AG09319 (cell line): ENCODE data around the gene TTR.

ENCODE experiments used
- DNase-seq: peaks from one replicate; pipeline ENCODE4 v3.0.0-alpha.2; 2010; ENCODE audit warnings: low read depth; ENCODE audit errors: extremely low read depth
- TF ChIP-seq, protein P1 (sequence below): IDR thresholded peaks from 2 replicates; pipeline ENCODE4 v1.5.1; 2011; ENCODE audit warnings: low read depth, mild to moderate bottlenecking, inconsistent platforms, low read length, moderate library complexity

Gene TTR

DNA sequence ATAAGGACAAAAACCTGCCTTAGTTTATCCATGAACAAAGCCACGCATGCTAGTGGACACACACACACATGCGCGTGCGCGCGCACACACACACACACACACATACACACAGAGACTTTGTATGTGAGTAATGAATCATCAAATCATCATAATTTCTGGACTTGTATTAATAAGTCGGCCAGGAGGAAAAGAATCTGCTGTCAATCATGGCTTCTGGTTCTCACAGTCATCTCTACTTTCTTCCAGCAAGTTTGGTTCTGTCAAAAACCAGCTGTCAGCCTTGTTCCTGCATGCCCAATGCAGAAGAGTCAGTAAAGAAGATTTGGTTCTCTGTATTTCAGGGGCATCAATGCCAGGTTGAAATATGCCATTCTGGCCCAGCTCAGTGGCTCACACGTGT is 1.1 kb upstream of the TTR start:
- DNase-seq = no peak
- TF ChIP-seq, protein P1, sequence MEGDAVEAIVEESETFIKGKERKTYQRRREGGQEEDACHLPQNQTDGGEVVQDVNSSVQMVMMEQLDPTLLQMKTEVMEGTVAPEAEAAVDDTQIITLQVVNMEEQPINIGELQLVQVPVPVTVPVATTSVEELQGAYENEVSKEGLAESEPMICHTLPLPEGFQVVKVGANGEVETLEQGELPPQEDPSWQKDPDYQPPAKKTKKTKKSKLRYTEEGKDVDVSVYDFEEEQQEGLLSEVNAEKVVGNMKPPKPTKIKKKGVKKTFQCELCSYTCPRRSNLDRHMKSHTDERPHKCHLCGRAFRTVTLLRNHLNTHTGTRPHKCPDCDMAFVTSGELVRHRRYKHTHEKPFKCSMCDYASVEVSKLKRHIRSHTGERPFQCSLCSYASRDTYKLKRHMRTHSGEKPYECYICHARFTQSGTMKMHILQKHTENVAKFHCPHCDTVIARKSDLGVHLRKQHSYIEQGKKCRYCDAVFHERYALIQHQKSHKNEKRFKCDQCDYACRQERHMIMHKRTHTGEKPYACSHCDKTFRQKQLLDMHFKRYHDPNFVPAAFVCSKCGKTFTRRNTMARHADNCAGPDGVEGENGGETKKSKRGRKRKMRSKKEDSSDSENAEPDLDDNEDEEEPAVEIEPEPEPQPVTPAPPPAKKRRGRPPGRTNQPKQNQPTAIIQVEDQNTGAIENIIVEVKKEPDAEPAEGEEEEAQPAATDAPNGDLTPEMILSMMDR = no peak

DNA sequence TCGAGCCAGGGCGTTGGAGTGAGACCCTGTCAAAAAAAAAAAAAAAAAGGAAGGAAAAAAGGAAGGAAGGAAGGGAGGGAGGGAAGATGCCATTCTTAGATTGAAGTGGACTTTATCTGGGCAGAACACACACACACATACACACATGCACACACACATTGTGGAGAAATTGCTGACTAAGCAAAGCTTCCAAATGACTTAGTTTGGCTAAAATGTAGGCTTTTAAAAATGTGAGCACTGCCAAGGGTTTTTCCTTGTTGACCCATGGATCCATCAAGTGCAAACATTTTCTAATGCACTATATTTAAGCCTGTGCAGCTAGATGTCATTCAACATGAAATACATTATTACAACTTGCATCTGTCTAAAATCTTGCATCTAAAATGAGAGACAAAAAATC is 564 bp upstream of the TTR start:
- DNase-seq = no peak
- TF ChIP-seq, protein P1 = no peak

DNA sequence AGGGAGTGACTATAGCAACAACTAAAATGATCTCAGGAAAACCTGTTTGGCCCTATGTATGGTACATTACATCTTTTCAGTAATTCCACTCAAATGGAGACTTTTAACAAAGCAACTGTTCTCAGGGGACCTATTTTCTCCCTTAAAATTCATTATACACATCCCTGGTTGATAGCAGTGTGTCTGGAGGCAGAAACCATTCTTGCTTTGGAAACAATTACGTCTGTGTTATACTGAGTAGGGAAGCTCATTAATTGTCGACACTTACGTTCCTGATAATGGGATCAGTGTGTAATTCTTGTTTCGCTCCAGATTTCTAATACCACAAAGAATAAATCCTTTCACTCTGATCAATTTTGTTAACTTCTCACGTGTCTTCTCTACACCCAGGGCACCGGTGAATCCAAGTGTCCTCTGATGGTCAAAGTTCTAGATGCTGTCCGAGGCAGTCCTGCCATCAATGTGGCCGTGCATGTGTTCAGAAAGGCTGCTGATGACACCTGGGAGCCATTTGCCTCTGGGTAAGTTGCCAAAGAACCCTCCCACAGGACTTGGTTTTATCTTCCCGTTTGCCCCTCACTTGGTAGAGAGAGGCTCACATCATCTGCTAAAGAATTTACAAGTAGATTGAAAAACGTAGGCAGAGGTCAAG is 955 bp downstream of the TTR start:
- no peak for DNase-seq
- TF ChIP-seq, protein P1 = no peak

DNA sequence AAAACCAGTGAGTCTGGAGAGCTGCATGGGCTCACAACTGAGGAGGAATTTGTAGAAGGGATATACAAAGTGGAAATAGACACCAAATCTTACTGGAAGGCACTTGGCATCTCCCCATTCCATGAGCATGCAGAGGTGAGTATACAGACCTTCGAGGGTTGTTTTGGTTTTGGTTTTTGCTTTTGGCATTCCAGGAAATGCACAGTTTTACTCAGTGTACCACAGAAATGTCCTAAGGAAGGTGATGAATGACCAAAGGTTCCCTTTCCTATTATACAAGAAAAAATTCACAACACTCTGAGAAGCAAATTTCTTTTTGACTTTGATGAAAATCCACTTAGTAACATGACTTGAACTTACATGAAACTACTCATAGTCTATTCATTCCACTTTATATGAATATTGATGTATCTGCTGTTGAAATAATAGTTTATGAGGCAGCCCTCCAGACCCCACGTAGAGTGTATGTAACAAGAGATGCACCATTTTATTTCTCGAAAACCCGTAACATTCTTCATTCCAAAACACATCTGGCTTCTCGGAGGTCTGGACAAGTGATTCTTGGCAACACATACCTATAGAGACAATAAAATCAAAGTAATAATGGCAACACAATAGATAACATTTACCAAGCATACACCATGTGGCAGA is 3.6 kb downstream of the TTR start:
- TF ChIP-seq, protein P1 = no peak
- no peak for DNase-seq

DNA sequence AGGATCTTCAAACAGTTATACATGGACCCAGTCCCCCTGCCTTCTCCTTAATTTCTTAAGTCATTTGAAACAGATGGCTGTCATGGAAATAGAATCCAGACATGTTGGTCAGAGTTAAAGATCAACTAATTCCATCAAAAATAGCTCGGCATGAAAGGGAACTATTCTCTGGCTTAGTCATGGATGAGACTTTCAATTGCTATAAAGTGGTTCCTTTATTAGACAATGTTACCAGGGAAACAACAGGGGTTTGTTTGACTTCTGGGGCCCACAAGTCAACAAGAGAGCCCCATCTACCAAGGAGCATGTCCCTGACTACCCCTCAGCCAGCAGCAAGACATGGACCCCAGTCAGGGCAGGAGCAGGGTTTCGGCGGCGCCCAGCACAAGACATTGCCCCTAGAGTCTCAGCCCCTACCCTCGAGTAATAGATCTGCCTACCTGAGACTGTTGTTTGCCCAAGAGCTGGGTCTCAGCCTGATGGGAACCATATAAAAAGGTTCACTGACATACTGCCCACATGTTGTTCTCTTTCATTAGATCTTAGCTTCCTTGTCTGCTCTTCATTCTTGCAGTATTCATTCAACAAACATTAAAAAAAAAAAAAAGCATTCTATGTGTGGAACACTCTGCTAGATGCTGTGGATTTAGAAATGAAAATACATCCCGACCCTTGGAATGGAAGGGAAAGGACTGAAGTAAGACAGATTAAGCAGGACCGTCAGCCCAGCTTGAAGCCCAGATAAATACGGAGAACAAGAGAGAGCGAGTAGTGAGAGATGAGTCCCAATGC is 4.6 kb downstream of the TTR start:
- DNase-seq = no peak
- TF ChIP-seq, protein P1 = no peak

DNA sequence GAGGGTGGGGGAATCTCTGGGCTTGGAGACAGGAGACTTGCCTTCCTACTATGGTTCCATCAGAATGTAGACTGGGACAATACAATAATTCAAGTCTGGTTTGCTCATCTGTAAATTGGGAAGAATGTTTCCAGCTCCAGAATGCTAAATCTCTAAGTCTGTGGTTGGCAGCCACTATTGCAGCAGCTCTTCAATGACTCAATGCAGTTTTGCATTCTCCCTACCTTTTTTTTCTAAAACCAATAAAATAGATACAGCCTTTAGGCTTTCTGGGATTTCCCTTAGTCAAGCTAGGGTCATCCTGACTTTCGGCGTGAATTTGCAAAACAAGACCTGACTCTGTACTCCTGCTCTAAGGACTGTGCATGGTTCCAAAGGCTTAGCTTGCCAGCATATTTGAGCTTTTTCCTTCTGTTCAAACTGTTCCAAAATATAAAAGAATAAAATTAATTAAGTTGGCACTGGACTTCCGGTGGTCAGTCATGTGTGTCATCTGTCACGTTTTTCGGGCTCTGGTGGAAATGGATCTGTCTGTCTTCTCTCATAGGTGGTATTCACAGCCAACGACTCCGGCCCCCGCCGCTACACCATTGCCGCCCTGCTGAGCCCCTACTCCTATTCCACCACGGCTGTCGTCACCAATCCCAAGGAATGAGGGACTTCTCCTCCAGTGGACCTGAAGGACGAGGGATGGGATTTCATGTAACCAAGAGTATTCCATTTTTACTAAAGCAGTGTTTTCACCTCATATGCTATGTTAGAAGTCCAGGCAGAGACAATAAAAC is 6.5 kb downstream of the TTR start:
- TF ChIP-seq, protein P1 = no peak

DNA sequence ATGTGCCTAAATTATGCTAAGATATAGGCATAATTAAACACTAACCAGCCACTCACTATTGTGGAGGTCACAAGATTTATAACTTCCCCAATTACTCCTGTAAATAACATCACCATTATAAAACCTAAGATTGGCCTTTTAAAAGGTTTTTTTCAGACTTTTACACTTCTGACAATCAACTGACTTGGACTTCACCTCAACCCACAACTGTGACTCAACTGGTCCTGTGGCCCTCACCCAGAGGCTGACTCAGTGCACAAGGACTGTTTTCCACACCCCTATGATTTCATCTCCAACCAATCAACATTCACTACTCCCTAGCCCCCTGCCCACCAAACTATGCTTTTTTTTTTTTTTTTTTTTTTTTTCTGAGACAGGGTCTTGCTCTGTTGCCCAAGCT is 11.6 kb downstream of the TTR start:
- no peak for DNase-seq
- TF ChIP-seq, protein P1 = no peak

More for the DNA sequence above, 6.5 kb downstream of the TTR start:
- DNase-seq = no peak
